Measurements from ENCODE around the gene MPP3.

The MPP3 gene

DNA sequence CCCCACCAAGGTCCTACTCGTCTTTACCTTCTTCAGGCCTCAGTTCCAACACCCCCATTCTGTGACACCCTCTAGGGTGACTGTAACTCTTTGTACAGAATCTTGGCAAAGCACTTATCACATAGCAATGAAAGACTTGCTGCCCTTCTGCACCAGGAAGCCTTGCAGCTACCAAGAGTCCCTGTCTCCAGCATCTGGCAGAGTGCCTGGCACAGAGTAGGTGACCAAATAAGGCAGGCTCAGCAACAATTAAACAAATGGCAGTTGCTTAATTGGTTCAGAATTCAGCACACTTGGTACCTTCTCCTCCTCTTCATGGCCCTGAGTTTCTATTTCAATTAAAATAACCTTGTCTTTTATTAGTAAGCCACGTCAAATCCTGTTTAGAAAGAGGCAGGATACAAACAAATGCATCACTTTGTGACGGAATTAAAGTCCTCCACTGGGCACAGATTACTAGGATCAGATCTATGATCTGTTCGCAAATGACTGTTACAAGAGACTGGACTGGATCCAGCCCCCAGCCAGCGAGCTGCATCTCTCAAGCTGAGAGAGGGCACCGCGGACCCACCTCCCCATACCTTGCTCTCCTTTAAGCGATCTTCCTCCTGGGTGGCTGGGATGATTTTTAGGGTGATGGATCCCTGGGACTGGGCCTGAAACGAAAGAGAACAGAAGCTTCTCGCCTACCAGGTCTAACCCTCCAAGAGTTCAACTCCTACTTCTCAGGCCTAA, 9.4 kb downstream of the MPP3 start:
- no peak overlapping the region for H3K27ac ChIP-seq (ENCODE audit: low read length)
- no peak overlapping the region for H3K4me2 ChIP-seq (ENCODE audit: insufficient read depth, low read length)
- H3K79me2 ChIP-seq (ENCODE audit: insufficient read depth, low read length) = no peaks in the 10 kb centered on the region
- no peak for DNase-seq
- no peaks in the 10 kb centered on the region for H3K9me3 ChIP-seq (ENCODE audit: insufficient read depth, low read length, severe bottlenecking)
- no peak overlapping the region for H2AFZ ChIP-seq (ENCODE audit: low read depth, low read length)
- no peak overlapping the region for H3K4me3 ChIP-seq (ENCODE audit: low read depth in 1 of 2, low read length in 2 of 2)
- no peaks in the 10 kb centered on the region for H3K36me3 ChIP-seq (ENCODE audit: insufficient read depth, low read length)
- no peak overlapping the region for H3K9ac ChIP-seq (ENCODE audit: low read depth, low read length)
- no peaks in the 10 kb centered on the region for H4K20me1 ChIP-seq (ENCODE audit: insufficient read depth, low read length)
- TF ChIP-seq CTCF (IDR thresholded peaks at IDR 0.05; ENCODE audit: borderline replicate concordance, extremely low read depth, low read length, poor library complexity, severe bottlenecking) (no peak), EZH2 (IDR thresholded peaks at IDR 0.05; ENCODE audit: borderline replicate concordance, low read depth, low read length, severe bottlenecking) (no peak)
- ATAC-seq (ENCODE audit: insufficient read depth, low read depth) = no peak
- H3K4me1 ChIP-seq (ENCODE audit: insufficient read depth, low read length) = no peaks in the 10 kb centered on the region
- H3K27me3 ChIP-seq (ENCODE audit: insufficient read depth, low read length, poor library complexity) = peaks cover 5% of the 10 kb centered on the region

DNA sequence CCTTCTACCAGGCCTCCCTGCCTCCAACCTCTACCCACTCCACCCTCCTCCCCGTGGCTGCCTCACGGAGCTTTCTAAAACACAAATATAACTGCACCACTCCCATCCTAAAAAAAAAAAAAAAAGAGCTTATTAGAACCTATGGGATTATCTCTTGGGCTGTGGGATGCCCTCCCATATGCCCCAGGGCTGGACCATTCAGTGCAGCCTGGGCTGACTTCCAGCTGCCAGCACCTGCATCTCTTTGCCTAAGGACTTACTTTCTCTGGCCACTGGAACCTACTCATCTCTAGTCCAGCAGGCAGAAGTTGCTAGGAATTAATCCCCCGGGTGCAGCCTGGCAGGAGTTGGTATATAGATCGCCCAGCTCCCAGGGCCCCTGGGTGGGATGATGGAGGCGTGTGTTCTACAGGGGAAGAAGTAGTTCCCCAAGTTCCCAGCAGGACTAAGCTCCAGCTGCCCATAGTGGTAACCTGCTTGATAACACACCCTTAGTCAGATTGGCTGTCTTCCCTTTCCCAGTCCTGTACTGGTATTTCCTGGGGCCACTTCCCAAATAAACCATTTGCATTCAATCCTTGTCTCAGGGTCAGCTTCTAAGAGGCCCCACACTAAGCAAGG, 10.3 kb downstream of the MPP3 start:
- Histone ChIP-seq H3K36me3 (ENCODE audit: insufficient read depth, low read length) (no peaks in the 10 kb centered on the region), H3K4me2 (ENCODE audit: insufficient read depth, low read length) (no peak overlapping the region), H4K20me1 (ENCODE audit: insufficient read depth, low read length) (no peaks in the 10 kb centered on the region), H3K27me3 (ENCODE audit: insufficient read depth, low read length, poor library complexity) (peaks cover 5% of the 10 kb centered on the region), H3K9me3 (ENCODE audit: insufficient read depth, low read length, severe bottlenecking) (no peaks in the 10 kb centered on the region), H3K4me1 (ENCODE audit: insufficient read depth, low read length) (no peaks in the 10 kb centered on the region), H3K79me2 (ENCODE audit: insufficient read depth, low read length) (no peaks in the 10 kb centered on the region), H3K27ac (ENCODE audit: low read length) (no peak overlapping the region), H3K4me3 (ENCODE audit: low read depth in 1 of 2, low read length in 2 of 2) (no peak overlapping the region), H3K9ac (ENCODE audit: low read depth, low read length) (no peak overlapping the region), H2AFZ (ENCODE audit: low read depth, low read length) (no peak overlapping the region)
- ATAC-seq (ENCODE audit: insufficient read depth, low read depth) (no peak), DNase-seq (no peak)
- TF ChIP-seq CTCF (IDR thresholded peaks at IDR 0.05; ENCODE audit: borderline replicate concordance, extremely low read depth, low read length, poor library complexity, severe bottlenecking) = no peak
- no peak for TF ChIP-seq EZH2 (IDR thresholded peaks at IDR 0.05; ENCODE audit: borderline replicate concordance, low read depth, low read length, severe bottlenecking)

- no peak overlapping the region for H3K27ac ChIP-seq (ENCODE audit: low read length)
- H3K79me2 ChIP-seq (ENCODE audit: insufficient read depth, low read length) = no peaks in the 10 kb centered on the region
- ATAC-seq (ENCODE audit: insufficient read depth, low read depth) (no peak), DNase-seq (no peak)
- no peak overlapping the region for H3K9ac ChIP-seq (ENCODE audit: low read depth, low read length)
- H3K4me2 ChIP-seq (ENCODE audit: insufficient read depth, low read length) = no peak overlapping the region
- H3K27me3 ChIP-seq (ENCODE audit: insufficient read depth, low read length, poor library complexity) = peaks cover 5% of the 10 kb centered on the region
- H3K36me3 ChIP-seq (ENCODE audit: insufficient read depth, low read length) = no peaks in the 10 kb centered on the region
- H3K4me1 ChIP-seq (ENCODE audit: insufficient read depth, low read length) = no peaks in the 10 kb centered on the region
- no peaks in the 10 kb centered on the region for H3K9me3 ChIP-seq (ENCODE audit: insufficient read depth, low read length, severe bottlenecking)
- H2AFZ ChIP-seq (ENCODE audit: low read depth, low read length) = no peak overlapping the region
- TF ChIP-seq CTCF (IDR thresholded peaks at IDR 0.05; ENCODE audit: borderline replicate concordance, extremely low read depth, low read length, poor library complexity, severe bottlenecking) (no peak), EZH2 (IDR thresholded peaks at IDR 0.05; ENCODE audit: borderline replicate concordance, low read depth, low read length, severe bottlenecking) (no peak)
- H3K4me3 ChIP-seq (ENCODE audit: low read depth in 1 of 2, low read length in 2 of 2) = no peak overlapping the region
- no peaks in the 10 kb centered on the region for H4K20me1 ChIP-seq (ENCODE audit: insufficient read depth, low read length)
Measured at GRCh38 chr17:43820759-43821158, 12.2 kb downstream of the MPP3 start.
